Aorta (tissue), 5 donors: Measurements from ENCODE around the gene SLC6A20. TPM values are rescaled to one million over a fixed set of nuclear protein-coding genes. Genes with fewer than 3 reads are reported as not detected.

Experiments used
- ATAC-seq: fragments of 200-7000 bp; cut with Tn5 transposase; one replicate; pipeline ENCODE4 v1.9.1; 2022; ENCODE audit warnings: moderate library complexity; ENCODE audit not compliant: low FRiP score
- DNase-seq, 2 donors: peaks; one replicate each; pipeline ENCODE4 v3.0.0-alpha.2; 2020
- H3K27ac ChIP-seq, 2 donors: one replicate each; pipeline ENCODE4 v1.5.1; 2013; ENCODE audit warnings: low read length in 2 of 2, mild to moderate bottlenecking in 2 of 2, moderate library complexity in 2 of 2, control low read depth in 1 of 2, inconsistent platforms in 1 of 2, low read depth in 1 of 2
- H3K27me3 ChIP-seq, 2 donors: one replicate each; pipeline ENCODE4 v1.6.1; 2013; ENCODE audit warnings: control low read depth in 1 of 2, low read length in 1 of 2, mild to moderate bottlenecking in 1 of 2, moderate library complexity in 1 of 2; ENCODE audit not compliant: insufficient read depth in 2 of 2, control insufficient read depth in 1 of 2
- H3K36me3 ChIP-seq, 2 donors: one replicate each; pipeline ENCODE4 v1.6.1; 2013; ENCODE audit warnings: control low read depth in 1 of 2, low read length in 1 of 2, mild to moderate bottlenecking in 1 of 2; ENCODE audit not compliant: insufficient read depth in 2 of 2, control insufficient read depth in 1 of 2
- H3K4me1 ChIP-seq, 2 donors: one replicate each; pipeline ENCODE4 v1.6.1; 2013; ENCODE audit warnings: low read length in 2 of 2, control low read depth in 1 of 2, mild to moderate bottlenecking in 1 of 2, moderate library complexity in 1 of 2; ENCODE audit not compliant: insufficient read depth in 2 of 2, control insufficient read depth in 1 of 2
- H3K4me3 ChIP-seq, 2 donors: one replicate each; pipeline ENCODE4 v1.5.1; 2013; ENCODE audit warnings: low read length in 2 of 2, control low read depth in 1 of 2, mild to moderate bottlenecking in 1 of 2
- H3K9me3 ChIP-seq: one replicate; pipeline ENCODE4 v1.6.1; 2013; ENCODE audit warnings: mild to moderate bottlenecking, low read length; ENCODE audit not compliant: control insufficient read depth
- WGBS, 2 donors: extraction: QIAGEN DNeasy Blood & Tissue Kit; methylation state at CpG; one replicate each; pipeline ENCODE4 v1.1.7; 2013; 5-methylcytosine and 5-hydroxymethylcytosine counted together
- intact Hi-C, 2 donors: fragments of 100-400 bp; cut with DNase I; formaldehyde crosslinking; loops; one replicate each; pipeline versions ENCODE4 v1.14.2 to v1.15.0; 2022
- polyA plus RNA-seq, 2 donors: library from polyadenylated mRNA; stranded (reverse); fragments of 200-250 nt; gene quantifications; one replicate each; pipeline ENCODE4 v1.2.3, GENCODE V29; 2013
- total RNA-seq, 2 donors: library from RNA; stranded (reverse); fragmentation: NEBNext Ultra II Directional; extraction: Animal tissue kit (Norgen Biotek cat#: 25700); gene quantifications; one replicate each; pipeline ENCODE4 v1.2.1, GENCODE V29; 2021
- donor health status: healthy with polysubstance abuse.
- donor health status: Bipolar disorder and iron deficiency.
- donor health status: DM: no; HTN: no; CAD: no.
- donor health status: DM: no; HTN: no; CAD: no.
- donor health status: DM: yes; HTN: yes; CAD: no.

Gene SLC6A20
- total and polyA plus RNA-seq, 4 donors = 0.10 to 1.0 (median 0.15) TPM; not detected in 1

DNA sequence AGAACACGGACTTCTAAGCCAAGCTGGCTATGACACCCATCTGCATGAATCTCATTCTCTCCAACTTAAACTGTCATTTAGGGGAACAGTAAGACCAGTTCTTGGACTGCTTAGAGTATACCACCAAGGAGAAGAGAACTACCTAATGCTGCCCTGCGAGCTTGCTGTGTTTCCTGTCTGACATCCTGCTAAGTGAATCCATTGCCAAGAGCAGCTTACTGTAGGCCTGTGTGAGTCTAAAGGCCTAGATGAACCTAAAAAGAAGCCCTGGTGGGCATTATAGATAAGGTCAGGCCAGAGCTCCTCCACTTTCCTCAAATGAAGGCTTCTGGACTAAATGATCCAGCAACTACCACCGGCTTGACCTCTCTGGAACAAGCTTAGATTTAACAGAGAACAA, 30.6 kb upstream of the SLC6A20 start:
- Histone ChIP-seq H3K36me3 (peaks cover 5 to 8% of the 10 kb centered on the region in 2 donors), H3K4me3 (no peak overlapping the region), H3K27me3 (no peaks in the 10 kb centered on the region), H3K9me3 (no peaks in the 10 kb centered on the region), H3K27ac (no peak overlapping the region), H3K4me1 (no peaks in the 10 kb centered on the region)
- ATAC-seq (no peak), DNase-seq (no peak)
- intact Hi-C loops = no loop called here
- 88 to 91% methylated on average over 3 of the region's 3 CpGs for WGBS, 2 donors

DNA sequence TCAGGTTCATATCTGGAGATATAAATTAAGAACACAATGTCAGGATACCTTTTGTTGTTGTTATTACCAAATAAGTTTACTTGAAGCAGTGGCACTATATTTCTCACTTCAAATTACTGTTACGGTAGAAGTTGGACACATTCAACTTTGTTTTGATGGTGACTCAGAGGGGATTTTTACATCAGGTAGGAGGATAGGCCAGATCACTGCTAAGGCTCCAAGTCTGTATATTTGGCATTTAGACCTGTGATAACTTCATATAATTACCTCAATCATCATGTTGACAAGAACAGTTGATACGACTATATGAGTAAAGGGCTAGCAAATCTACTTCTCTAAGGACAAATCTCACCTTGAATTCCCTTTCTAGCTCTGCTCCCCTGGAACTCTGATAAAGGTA, 30.0 kb upstream of the SLC6A20 start:
- DNase-seq (no peak), ATAC-seq (no peak)
- no peak overlapping the region for H3K27ac ChIP-seq
- peaks cover 1 to 8% of the 10 kb centered on the region in 2 donors for H3K36me3 ChIP-seq
- 67 to 74% methylated on average over 2 of the region's 2 CpGs for WGBS, 2 donors
- no peaks in the 10 kb centered on the region for H3K4me1 ChIP-seq
- H3K4me3 ChIP-seq = no peak overlapping the region
- no peaks in the 10 kb centered on the region for H3K9me3 ChIP-seq
- no peaks in the 10 kb centered on the region for H3K27me3 ChIP-seq
- intact Hi-C loops = no loop called here

DNA sequence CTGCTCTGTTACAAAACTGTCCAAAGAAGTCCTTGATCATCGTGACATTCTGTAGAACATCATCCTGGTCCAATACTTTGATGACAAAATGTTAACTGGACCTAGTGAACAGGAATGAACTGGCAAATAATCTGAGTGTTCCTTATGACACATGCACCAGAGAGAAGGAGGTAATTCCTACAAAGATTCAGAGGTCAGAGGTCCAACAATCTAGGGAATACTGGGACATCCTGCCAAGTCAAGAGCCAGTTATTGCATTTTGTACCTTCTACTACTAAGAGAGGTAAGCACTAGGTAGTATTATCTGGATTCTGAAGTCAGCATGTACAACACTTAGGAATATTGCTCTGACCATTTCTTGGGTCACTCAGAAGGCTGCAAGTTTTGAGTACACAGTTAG, 24.8 kb upstream of the SLC6A20 start:
- intact Hi-C loops = no loop called here
- WGBS, 2 donors = 94 to 98% methylated on average over 1 of the region's 1 CpG

DNA sequence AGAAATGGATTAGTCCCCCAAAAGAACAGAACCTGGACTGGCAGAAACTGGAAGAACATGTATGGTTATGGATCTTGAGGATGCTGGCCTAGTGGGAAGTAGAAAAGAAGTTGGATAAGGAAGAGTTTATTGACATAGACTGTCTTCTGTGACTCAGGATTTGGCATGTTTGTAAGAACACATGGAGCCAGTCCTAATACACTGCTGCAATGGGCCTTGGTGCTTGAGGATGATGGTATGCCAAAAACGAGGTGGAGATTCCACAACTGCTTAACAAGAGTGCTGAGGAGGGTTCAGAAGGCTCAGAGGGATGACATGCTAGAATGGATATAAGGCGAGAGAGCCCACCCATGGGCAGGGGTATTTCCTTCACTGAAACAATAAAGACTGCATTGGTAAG, 23.2 kb upstream of the SLC6A20 start:
- H3K4me1 ChIP-seq = no peaks in the 10 kb centered on the region
- 86 to 90% methylated on average over 2 of the region's 2 CpGs for WGBS, 2 donors
- DNase-seq (no peak), ATAC-seq (no peak)
- H3K36me3 ChIP-seq = peaks cover 0 to 1% of the 10 kb centered on the region in 2 donors
- no peaks in the 10 kb centered on the region for H3K27me3 ChIP-seq
- no peak overlapping the region for H3K27ac ChIP-seq
- H3K9me3 ChIP-seq = no peaks in the 10 kb centered on the region
- intact Hi-C loops = no loop called here
- no peak overlapping the region for H3K4me3 ChIP-seq

More for the DNA sequence above, 24.8 kb upstream of the SLC6A20 start:
- Histone ChIP-seq H3K36me3 (peaks cover 0 to 1% of the 10 kb centered on the region in 2 donors), H3K4me3 (no peak overlapping the region), H3K27me3 (no peaks in the 10 kb centered on the region), H3K4me1 (no peaks in the 10 kb centered on the region), H3K27ac (no peak overlapping the region), H3K9me3 (no peaks in the 10 kb centered on the region)
- ATAC-seq (no peak), DNase-seq (no peak)

DNA sequence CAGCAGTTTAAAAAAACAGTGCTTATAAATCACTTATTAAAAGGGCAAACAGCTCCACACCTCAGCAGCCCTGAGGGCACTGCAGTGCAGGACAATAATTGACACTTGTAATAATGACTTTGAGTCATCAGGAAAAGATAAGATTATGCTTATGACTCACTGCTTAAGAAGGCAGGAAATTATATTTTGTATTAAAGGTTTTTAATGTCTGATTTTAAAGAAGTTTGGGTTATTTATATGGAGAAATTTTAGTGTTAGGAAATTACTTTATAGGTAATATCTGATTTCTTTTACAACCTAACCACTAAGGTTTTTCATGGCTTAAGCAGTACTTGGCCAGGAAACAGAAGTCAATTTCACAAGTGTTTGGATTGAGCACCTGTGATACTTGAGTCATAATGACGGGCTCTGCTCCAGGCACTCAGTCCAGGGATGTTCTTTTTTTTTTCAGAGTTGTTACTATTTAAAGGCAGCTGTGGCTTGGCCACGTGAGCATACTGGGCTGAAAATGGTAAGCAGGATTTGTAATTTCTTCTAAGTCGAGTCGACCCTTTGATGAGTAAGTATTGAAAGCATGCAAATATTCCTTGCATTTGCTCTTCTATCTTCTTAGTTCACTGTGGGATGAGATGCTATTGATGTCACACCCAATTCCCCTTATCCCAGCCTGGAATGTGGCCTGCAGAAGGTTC, 21.6 kb upstream of the SLC6A20 start:
- intact Hi-C loops = no loop called here
- DNase-seq (peak in 1 of 2 donors; percentile 54), ATAC-seq (no peak)
- 19 to 20% methylated on average over 4 of the region's 4 CpGs for WGBS, 2 donors
- Histone ChIP-seq H3K4me3 (no peak overlapping the region), H3K9me3 (no peaks in the 10 kb centered on the region), H3K4me1 (no peaks in the 10 kb centered on the region), H3K36me3 (peaks cover 1 to 2% of the 10 kb centered on the region in 2 donors), H3K27me3 (no peaks in the 10 kb centered on the region), H3K27ac (no peak overlapping the region)

DNA sequence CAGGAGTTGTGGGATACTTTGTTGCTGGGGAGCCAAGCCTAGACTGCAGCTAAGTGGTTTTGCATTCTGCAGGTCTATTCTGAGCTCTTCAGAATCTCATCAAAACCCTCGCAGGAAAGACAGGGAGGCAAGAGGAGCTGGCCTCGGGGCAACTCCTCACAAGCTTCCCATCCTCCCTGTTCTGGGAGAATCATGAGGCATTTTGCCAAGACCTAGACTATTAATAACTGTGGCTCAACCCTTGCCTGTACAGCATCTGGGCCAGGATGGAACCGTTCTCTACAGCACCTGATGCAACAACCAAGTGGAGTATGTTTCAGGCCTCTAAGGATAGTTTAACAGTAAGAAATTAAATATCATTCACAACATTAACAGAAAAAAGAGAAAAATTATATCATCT, 20.2 kb upstream of the SLC6A20 start:
- Histone ChIP-seq H3K9me3 (no peaks in the 10 kb centered on the region), H3K27me3 (no peaks in the 10 kb centered on the region), H3K36me3 (peaks cover 1 to 5% of the 10 kb centered on the region in 2 donors), H3K4me1 (no peaks in the 10 kb centered on the region), H3K27ac (no peak overlapping the region), H3K4me3 (no peak overlapping the region)
- ATAC-seq = no peak
- DNase-seq = no peak
- 72 to 75% methylated on average over 3 of the region's 3 CpGs for WGBS, 2 donors
- intact Hi-C loops = no loop called here

DNA sequence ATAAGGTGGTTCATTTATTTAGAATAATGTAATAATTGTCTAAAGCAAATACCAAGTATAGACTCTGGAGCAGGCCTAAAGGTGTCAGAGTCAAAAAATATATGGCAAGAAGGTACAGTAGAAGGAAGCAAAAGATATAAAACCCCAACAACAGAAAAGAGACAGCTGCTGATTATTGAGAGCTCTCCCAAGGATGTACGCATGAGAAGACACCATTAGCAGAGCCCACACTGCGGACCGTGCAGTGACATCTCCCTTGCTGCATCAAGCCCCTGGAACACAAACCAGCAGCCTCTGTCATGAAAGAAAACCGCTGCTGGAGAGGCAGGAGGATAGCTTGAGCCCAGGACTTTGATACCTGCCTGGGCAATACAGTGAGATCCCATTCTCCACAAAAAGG, 18.0 kb upstream of the SLC6A20 start:
- ATAC-seq (no peak), DNase-seq (no peak)
- H3K27me3 ChIP-seq = no peaks in the 10 kb centered on the region
- no peak overlapping the region for H3K4me3 ChIP-seq
- H3K27ac ChIP-seq = no peak overlapping the region
- WGBS, 2 donors = 95 to 98% methylated on average over 4 of the region's 4 CpGs
- intact Hi-C loops = no loop called here
- H3K4me1 ChIP-seq = no peaks in the 10 kb centered on the region
- peaks cover 3 to 5% of the 10 kb centered on the region in 2 donors for H3K36me3 ChIP-seq
- no peaks in the 10 kb centered on the region for H3K9me3 ChIP-seq

DNA sequence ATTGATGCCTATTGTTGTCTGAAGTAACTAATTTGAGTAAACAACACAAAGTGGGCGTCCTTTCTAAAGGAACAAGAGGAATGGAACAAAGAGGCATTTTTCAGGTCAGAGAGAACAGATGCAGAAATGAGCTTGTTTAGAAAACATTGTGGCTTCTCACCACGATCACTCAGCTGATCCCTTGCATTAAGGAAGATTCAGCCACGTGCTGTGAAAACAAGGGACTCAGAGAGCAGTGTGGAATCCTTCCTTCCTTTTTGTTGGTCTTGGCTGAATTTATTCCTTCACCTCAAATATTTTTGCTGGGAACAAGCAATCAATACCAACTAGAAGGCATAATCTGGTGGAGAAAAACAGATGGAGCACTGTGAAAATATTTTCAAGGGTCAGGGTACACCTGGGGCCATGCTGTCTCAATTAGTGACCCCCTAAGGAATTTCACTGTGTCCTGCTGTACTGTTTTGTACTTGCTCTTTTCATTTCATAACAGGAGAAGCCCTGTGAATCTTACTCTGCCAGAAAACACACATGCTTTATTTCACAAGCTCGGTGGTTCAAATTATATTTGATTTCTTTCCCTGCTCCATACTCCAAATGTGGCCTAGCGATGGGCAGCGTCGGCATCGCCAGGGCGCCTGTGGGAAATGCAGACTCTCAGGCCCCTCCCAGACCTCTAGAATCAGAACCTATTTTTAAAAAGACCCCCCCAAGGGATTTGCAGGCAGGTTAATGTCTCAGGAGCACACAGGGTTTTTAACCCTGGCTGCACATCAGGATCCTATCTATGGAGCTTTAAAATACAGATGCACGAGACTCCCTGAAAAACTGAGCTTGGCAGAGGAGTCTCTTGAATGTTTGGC, 11.6 kb upstream of the SLC6A20 start:
- no peak overlapping the region for H3K27ac ChIP-seq
- no peak for ATAC-seq

DNA sequence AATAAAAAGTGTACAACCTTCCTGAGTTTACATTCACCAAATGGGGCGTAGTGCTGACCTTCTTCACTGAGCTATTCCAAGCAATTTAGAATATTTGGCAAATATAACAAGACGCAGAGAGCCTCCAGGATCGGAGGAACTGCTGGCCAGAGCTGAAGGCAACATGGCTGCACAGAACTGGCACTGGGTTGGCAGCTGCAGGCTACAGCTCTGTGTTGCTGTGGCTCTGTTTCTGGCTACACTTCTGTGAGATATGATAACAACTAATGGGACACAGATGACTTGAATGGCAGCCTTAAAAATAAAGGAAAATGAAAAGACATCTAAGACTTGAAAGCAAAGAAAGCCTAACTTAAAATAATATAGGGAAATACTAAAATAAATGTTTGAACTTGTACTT, 10.8 kb upstream of the SLC6A20 start:
- DNase-seq = no peak

More for the DNA sequence above, 11.6 kb upstream of the SLC6A20 start:
- H3K27me3 ChIP-seq = peaks cover 0 to 1% of the 10 kb centered on the region in 2 donors
- H3K4me3 ChIP-seq = no peak overlapping the region
- H3K9me3 ChIP-seq = no peaks in the 10 kb centered on the region
- H3K4me1 ChIP-seq = no peaks in the 10 kb centered on the region
- 67 to 71% methylated on average over 10 of the region's 10 CpGs for WGBS, 2 donors
- peaks cover 2% of the 10 kb centered on the region in 2 donors for H3K36me3 ChIP-seq
- intact Hi-C loops = no loop called here
- no peak for DNase-seq

More for the DNA sequence above, 10.8 kb upstream of the SLC6A20 start:
- Histone ChIP-seq H3K36me3 (peaks cover 0 to 2% of the 10 kb centered on the region in 2 donors), H3K27ac (no peak overlapping the region), H3K4me1 (no peaks in the 10 kb centered on the region), H3K4me3 (no peak overlapping the region), H3K9me3 (no peaks in the 10 kb centered on the region), H3K27me3 (peaks cover 0 to 1% of the 10 kb centered on the region in 2 donors)
- intact Hi-C loops = no loop called here
- 71 to 73% methylated on average over 3 of the region's 3 CpGs for WGBS, 2 donors
- no peak for ATAC-seq
